Skeletal muscle cell (primary cell): ENCODE measurements around the gene ERBIN.
"Not testable (repeated sequence)": the region's sequence is repeated elsewhere in the genome, so short reads cannot be mapped to it uniquely, and the experiment has no call there.

ENCODE experiments used
- DNase-seq: peaks from one replicate; pipeline ENCODE4 v3.0.0-alpha.2; 2010; ENCODE audit warnings: low read depth
- H3K4me3 ChIP-seq: 2 replicates; pipeline ENCODE4 v1.5.1; 2011; ENCODE audit warnings: low read depth, mild to moderate bottlenecking, control low read depth, low read length, moderate library complexity

Gene ERBIN

GRCh38 chr5:66063061-66063460, 136.7 kb downstream of the ERBIN start:
- not testable (repeated sequence) for H3K4me3 ChIP-seq, DNase-seq

DNA sequence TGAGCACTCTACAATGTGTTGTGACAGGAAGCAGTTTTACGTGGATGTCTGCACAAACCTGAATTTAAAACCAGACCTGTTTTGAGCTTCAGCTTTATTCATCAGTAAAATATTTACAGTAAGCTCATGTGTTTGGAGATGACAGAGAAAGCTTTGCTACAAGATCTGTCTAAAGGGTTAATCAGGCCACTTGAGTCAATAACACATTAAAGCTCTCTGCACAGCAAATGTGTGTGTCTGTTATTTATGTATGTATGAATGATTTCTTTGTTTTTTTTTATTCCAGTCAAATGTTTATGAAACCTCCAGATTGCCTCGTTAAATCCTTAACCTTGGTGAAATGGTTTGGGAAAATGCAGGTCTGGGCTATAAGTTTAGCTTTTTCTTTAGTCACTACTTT, 140.5 kb downstream of the ERBIN start:
- DNase-seq = no peak
- H3K4me3 ChIP-seq = no peak overlapping the region

DNA sequence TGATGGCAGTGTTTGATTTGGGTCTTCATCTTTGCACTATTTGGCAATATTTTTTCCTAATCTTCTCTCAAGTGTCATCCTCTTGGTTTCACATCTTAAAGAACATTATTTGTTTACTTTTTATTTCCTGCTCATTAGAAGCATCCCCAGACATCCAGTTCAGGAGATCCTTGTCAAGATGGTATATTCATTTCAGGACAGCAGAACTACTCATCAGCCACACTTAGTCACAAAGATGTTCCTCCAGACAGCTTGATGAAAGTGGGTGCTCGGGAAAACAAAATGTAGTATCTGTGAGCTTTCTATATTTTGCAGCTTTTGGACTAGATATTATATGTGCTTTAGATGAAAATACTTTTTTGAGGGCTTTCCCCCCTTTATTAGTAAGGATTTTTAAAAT, 145.7 kb downstream of the ERBIN start:
- no peak for DNase-seq
- H3K4me3 ChIP-seq = no peak overlapping the region

DNA sequence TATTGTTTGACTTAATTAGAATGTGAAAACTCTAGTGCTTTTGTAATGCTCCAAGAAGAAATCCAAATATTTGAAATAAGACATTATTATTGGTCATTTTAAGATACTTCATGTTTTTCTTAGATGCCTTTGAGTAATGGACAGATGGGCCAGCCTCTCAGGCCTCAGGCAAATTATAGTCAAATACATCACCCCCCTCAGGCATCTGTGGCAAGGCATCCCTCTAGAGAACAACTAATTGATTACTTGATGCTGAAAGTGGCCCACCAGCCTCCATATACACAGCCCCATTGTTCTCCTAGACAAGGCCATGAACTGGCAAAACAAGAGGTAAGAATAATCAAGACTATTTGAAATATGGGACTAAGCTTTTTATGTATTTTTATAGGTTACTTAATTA, 148.5 kb downstream of the ERBIN start:
- no peak for DNase-seq
- H3K4me3 ChIP-seq = no peak overlapping the region

DNA sequence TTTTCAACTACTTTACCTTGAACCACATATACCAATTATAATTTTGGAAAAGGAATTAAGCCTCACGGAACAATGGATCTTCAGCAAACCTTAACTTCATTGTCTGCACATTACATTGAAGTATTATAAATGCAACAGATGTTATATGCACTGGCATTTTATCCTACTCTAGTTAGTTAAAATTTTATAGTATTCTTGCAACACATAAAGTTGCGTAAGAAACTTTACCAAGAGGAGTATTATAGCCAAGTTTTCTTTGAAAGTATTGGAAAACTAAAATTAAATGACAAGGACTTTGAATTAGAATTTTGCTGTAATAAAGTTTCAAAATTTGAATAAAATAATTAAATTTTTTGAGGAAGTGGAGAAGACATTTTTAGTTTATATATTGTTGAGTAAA, 154.3 kb downstream of the ERBIN start:
- DNase-seq = no peak
- no peak overlapping the region for H3K4me3 ChIP-seq

GRCh38 chr5:66089384-66089783, 163.0 kb downstream of the ERBIN start:
- no peak overlapping the region for H3K4me3 ChIP-seq
- DNase-seq = no peak

- H3K4me3 ChIP-seq = no peak overlapping the region
- no peak for DNase-seq
Measured at GRCh38 chr5:66100851-66101250, 174.5 kb downstream of the ERBIN start.

DNA sequence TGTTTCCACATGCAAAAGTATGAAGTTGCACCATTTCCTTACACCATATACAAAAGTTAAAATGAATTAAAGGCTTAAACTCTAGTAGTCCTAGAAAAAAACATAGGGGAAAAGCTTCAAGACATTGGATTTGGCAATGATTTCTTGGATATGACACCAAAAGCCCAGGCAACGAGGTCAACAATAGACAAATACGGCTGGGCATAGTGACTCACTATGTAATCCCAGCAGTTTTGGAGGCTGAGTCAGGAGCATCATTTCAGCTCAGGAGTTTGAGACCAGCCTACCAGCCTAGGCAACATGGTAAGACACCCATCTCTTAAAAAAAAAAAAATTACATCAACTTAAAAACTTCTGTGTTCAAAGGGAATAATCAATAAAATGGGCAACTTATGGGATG, 186.8 kb downstream of the ERBIN start:
- DNase-seq = peak; percentile 11
- no peak overlapping the region for H3K4me3 ChIP-seq

- no peak for DNase-seq
Measured at GRCh38 chr5:66118304-66118703, 191.9 kb downstream of the ERBIN start.

DNA sequence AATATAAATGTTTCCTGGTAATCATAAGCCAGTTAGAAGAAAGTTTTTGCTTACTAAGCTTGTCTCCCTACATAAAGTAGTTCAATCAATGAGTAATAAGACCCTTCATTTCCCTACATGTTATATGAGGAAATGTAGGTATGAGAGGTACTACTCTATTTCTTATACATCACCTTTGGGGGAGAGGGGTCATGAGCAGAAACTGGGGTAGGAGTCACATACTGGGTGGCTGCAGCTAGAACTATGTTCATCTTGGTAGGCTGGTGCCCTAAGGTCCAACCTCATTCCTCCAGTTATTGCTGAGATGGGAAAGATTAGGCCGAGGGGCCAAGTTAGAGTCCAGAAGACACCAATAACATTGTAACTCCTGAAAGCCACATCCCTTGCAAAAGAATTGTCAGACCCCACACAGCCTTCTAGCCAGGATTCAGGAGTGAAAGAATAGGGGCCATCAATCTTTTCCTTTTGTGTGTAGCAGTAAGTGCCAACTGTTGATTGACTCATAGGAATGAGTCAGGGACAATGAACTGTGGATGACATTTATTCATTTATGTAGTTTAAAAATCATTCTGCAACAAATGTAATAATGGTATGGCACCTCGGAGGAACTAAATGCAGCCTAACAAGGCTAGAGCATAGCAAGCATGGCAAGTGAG, 196.1 kb downstream of the ERBIN start:
- H3K4me3 ChIP-seq = no peak overlapping the region
- peak; percentile 7 for DNase-seq

More at GRCh38 chr5:66118304-66118703, 191.9 kb downstream of the ERBIN start:
- no peak overlapping the region for H3K4me3 ChIP-seq

GRCh38 chr5:66129144-66129543, 202.8 kb downstream of the ERBIN start:
- DNase-seq = no peak
- no peak overlapping the region for H3K4me3 ChIP-seq

DNA sequence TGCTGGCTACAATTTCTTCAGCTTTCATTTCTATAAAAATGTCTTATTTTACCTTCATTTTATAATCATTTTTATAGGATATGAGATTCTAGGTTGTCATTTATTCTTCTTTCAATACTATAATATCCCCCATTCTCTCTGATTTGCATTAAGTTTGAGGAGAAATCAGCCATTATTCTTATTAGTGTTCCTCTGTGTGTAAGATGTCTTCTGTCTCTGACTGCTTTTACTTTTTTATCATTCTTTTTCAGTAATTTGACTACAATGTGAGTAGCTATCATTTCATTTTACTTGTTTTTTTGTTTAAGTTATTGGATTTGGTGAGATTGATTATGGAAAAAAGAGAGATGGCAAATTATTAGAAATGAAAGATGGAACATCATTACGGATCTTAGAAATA, 204.1 kb downstream of the ERBIN start:
- no peak overlapping the region for H3K4me3 ChIP-seq
- DNase-seq = no peak
